Measurements from ENCODE around the gene FCHSD2.

DNA sequence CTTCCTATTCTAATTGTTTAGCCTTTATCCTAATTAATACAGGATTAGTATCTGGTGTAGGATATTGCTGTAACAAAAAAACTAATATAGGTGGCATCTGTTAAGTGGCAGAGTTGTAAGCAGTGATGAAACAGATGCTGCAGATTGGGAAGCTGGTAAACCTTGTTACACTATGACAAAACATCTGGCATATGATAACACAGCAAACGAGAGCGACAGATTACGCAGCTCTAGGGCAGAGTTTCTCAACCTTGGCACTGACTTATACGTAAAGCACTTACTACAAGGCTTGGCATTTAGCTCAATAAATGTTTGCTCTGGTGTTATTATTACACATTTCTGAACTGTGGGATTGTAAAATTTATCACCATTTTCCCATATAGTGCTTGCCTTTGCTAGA, 190.9 kb downstream of the FCHSD2 start:
- TF ChIP-seq POLR2A (IDR thresholded peaks at IDR 0.05; ENCODE audit: low read depth, low read length): no peak
- no peak for TF ChIP-seq POLR2AphosphoS5 (IDR thresholded peaks at IDR 0.05; ENCODE audit: low read depth, low read length)
- TF ChIP-seq TAF1 (IDR thresholded peaks at IDR 0.05; ENCODE audit: low read depth, low read length): no peak
- TF ChIP-seq SPI1 (IDR thresholded peaks at IDR 0.05; ENCODE audit: low read depth, low read length): no peak
- no peak for TF ChIP-seq POU2F2 (IDR thresholded peaks at IDR 0.05; ENCODE audit: low read depth, low read length)

All from GM12891 (cell line).